Activated CD8-positive, alpha-beta T cell treated with anti-CD3 and anti-CD28 coated beads for 36 hours (primary cell): Measurements from ENCODE around the gene COL4A1. TPM values are rescaled to one million over a fixed set of nuclear protein-coding genes. Genes with fewer than 3 reads are reported as not detected.

ENCODE experiments used
- ATAC-seq: fragments of 200-7000 bp; cut with Tn5 transposase; one replicate; pipeline ENCODE4 v1.10.0; 2021; ENCODE audit warnings: mild to moderate bottlenecking, moderate library complexity
- CTCF ChIA-PET: fragments of 350-600 bp; sonication (Branson Sonifier 250); formaldehyde crosslinking; loops from one replicate; lab custom pipeline; 2021; ENCODE audit warnings: antibody characterized with exemption; lab: Charles Lee
- POLR2A ChIA-PET: fragments of 350-600 bp; sonication (Branson Sonifier 250); formaldehyde crosslinking; loops from one replicate; lab custom pipeline; 2021; ENCODE audit warnings: antibody characterized with exemption; lab: Charles Lee
- DNase-seq: peaks from one replicate; pipeline ENCODE4 v3.0.0-alpha.2; 2020
- H3K27ac Mint-ChIP-seq: one replicate; pipeline ENCODE4 v1.8.0; 2021; ENCODE audit warnings: mild to moderate bottlenecking, mixed read lengths
- H3K27me3 Mint-ChIP-seq: one replicate; pipeline ENCODE4 v1.8.0; 2021; ENCODE audit warnings: mixed read lengths
- H3K36me3 Mint-ChIP-seq: one replicate; pipeline ENCODE4 v1.8.0; 2021; ENCODE audit warnings: low read depth, mixed read lengths
- H3K4me1 Mint-ChIP-seq: one replicate; pipeline ENCODE4 v1.8.0; 2021; ENCODE audit warnings: low read depth, mixed read lengths
- H3K4me3 Mint-ChIP-seq: one replicate; pipeline ENCODE4 v1.8.0; 2021; ENCODE audit warnings: mild to moderate bottlenecking, moderate library complexity, mixed read lengths
- H3K9me3 Mint-ChIP-seq: one replicate; pipeline ENCODE4 v1.8.0; 2021; ENCODE audit warnings: mixed read lengths
- intact Hi-C: fragments of 100-400 bp; cut with micrococcal nuclease; formaldehyde crosslinking; loops from one replicate; pipeline ENCODE4 v1.10.0; 2022
- total RNA-seq, 2 experiments: library from RNA; stranded (reverse); gene quantifications; one replicate each; pipeline ENCODE4 v1.2.3, GENCODE V29; 2021
- TF ChIP-seq, protein P1 (sequence below): fragments of 200-600 bp; IDR thresholded peaks from one replicate; pipeline ENCODE4 v1.8.0; 2022; ENCODE audit warnings: antibody characterized with exemption, mild to moderate bottlenecking

The COL4A1 gene
- total RNA-seq, 2 experiments from 2014 or later, result not detected

DNA sequence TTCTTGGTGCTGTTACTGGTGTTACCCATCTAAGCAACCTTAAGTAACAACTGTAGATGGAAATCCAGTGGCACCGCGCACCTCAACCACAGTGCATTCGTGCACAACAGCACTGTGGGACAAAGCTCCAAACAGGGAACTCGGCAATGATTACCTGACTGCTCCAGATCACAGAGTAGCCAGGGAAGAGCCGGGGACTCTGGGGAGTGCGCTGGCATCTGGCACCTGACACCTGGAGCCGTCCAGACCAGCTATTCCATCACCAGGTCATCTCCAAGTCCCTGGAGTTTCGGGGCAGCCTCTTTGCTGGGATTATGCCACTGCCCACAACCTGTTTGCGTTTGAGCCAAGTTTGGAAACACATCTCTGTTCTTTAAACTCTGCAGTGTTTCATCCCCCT is 62.0 kb downstream of the COL4A1 start:
- no peak overlapping the region for H3K4me3 Mint-ChIP-seq
- TF ChIP-seq, protein P1, sequence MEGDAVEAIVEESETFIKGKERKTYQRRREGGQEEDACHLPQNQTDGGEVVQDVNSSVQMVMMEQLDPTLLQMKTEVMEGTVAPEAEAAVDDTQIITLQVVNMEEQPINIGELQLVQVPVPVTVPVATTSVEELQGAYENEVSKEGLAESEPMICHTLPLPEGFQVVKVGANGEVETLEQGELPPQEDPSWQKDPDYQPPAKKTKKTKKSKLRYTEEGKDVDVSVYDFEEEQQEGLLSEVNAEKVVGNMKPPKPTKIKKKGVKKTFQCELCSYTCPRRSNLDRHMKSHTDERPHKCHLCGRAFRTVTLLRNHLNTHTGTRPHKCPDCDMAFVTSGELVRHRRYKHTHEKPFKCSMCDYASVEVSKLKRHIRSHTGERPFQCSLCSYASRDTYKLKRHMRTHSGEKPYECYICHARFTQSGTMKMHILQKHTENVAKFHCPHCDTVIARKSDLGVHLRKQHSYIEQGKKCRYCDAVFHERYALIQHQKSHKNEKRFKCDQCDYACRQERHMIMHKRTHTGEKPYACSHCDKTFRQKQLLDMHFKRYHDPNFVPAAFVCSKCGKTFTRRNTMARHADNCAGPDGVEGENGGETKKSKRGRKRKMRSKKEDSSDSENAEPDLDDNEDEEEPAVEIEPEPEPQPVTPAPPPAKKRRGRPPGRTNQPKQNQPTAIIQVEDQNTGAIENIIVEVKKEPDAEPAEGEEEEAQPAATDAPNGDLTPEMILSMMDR, result no peak
- no peaks in the 10 kb centered on the region for H3K4me1 Mint-ChIP-seq
- ATAC-seq (no peak), DNase-seq (no peak)
- H3K27ac Mint-ChIP-seq, result no peak overlapping the region
- ChIA-PET POLR2A (no interaction called here), CTCF (interaction anchor here (0.8 kb wide), 1 partner anchor 167 kb away, joined by 3 read pairs; no protein-coding TSS in a partner anchor)
- H3K36me3 Mint-ChIP-seq, result no peaks in the 10 kb centered on the region
- H3K27me3 Mint-ChIP-seq, result peaks cover 9% of the 10 kb centered on the region
- intact Hi-C loops, result no loop called here
- H3K9me3 Mint-ChIP-seq, result no peaks in the 10 kb centered on the region

DNA sequence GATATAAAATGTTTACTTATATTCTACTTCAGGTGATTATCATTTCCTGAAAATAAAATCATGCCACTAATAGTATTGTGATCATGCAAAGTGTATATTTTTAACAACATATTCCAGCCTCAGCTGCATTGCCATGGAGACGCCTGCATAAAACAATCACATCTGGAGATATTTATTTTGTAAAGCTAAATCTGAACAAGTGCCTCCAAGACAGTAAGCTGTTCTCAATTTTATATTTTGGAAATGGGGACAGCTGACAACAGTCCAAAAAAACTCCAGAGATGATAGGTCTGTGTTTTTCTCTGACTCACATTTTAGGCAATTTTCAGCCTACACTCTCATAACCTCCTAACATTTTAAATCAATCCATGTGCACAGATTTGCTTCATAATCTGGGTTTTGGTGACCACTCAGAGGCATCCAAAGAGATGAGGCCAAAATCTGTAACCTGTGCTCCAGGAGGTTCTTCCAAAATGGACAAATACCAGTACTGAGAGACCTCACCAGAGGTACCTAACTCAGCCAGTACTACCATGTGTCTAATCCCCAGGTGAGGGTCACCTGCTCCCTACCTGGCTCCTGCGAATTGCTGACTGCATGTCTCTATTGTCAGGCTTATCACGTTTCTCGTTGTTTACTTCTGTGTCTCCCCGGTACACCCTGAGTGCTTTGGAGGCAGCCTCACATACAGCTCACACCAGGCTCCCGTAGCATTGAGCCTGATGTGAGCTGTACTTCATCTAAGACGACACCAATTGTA is 62.7 kb downstream of the COL4A1 start:
- DNase-seq (no peak), ATAC-seq (no peak)
- Mint-ChIP-seq H3K27ac (no peak overlapping the region), H3K36me3 (no peaks in the 10 kb centered on the region), H3K4me3 (no peak overlapping the region), H3K9me3 (no peaks in the 10 kb centered on the region), H3K27me3 (peaks cover 9% of the 10 kb centered on the region), H3K4me1 (no peaks in the 10 kb centered on the region)
- TF ChIP-seq, protein P1, result no peak
- POLR2A ChIA-PET, result no interaction called here
- CTCF ChIA-PET, result no interaction called here
- intact Hi-C loops, result no loop called here

DNA sequence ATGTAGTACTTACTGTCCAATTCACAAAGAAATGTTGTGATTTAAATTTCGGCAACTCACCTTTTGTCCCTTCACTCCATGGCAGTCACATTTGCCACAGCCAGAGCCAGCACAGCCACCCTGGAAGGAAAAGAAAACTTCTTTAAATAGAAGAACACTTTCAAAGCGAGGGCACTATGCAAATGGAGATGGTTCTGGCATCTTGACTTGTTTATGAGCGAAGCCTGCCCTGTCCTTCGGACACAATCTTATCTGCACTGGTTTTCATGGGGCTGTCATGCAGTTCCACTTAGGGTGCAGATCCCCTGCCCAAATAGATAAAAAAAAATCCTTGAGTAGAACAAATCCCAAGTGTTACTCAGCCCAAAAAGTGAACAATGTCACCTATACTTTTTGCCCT is 64.3 kb downstream of the COL4A1 start:
- DNase-seq (no peak), ATAC-seq (no peak)
- Mint-ChIP-seq H3K27ac (no peak overlapping the region), H3K4me1 (no peaks in the 10 kb centered on the region), H3K9me3 (no peaks in the 10 kb centered on the region), H3K4me3 (no peak overlapping the region), H3K36me3 (no peaks in the 10 kb centered on the region), H3K27me3 (peaks cover 8% of the 10 kb centered on the region)
- intact Hi-C loops, result no loop called here
- TF ChIP-seq, protein P1, result no peak
- POLR2A ChIA-PET, result interaction anchor here (0.6 kb wide), 2 partner anchors 14 to 25 kb away, joined by 3 to 4 read pairs; no protein-coding TSS in a partner anchor
- CTCF ChIA-PET, result no interaction called here

DNA sequence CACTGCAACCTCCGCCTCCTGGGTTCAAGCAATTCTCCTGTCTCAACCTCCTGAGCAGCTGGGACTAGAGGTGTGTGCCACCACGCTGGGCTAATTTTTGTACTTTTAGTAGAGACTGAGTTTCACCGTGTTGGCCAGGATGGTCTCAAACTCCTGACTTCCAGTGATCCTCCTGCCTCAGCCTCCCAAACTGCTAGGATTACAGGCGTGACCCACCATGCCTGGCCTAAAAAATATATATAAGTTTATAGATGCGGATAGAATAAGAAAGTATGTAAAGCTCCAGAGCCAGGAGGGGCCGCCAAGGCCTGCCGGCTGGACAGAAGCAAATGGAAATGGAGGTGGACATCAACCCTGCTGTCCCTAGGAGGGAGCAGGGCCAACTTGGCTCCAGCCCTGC is 66.0 kb downstream of the COL4A1 start:
- ChIA-PET POLR2A (no interaction called here), CTCF (no interaction called here)
- TF ChIP-seq, protein P1, result no peak
- Mint-ChIP-seq H3K9me3 (no peaks in the 10 kb centered on the region), H3K4me1 (no peaks in the 10 kb centered on the region), H3K27ac (no peak overlapping the region), H3K36me3 (no peaks in the 10 kb centered on the region), H3K4me3 (no peak overlapping the region), H3K27me3 (peaks cover 7% of the 10 kb centered on the region)
- intact Hi-C loops, result no loop called here
- ATAC-seq (no peak), DNase-seq (no peak)

DNA sequence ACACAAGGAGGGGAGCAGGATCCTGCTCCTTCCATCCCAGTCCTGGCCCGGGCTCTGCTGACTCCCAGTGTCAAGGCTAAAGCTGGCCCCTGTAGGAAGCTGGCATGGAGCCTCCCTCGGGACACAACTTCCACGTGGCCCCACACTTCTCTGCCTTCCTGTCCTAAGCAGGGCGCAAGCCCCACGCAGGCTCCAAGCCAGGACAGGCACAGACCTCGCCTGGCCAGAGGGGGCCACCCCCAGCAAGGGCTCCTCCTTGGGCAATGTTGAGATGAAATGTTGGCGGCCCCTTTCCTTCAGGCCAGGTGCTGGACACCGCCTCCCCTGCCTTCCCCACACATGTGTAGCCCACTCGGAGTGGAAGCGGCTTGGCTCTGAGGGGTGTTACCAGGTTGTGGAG is 66.6 kb downstream of the COL4A1 start:
- peaks cover 7% of the 10 kb centered on the region for H3K27me3 Mint-ChIP-seq
- no peaks in the 10 kb centered on the region for H3K36me3 Mint-ChIP-seq
- TF ChIP-seq, protein P1, result no peak
- H3K9me3 Mint-ChIP-seq, result no peaks in the 10 kb centered on the region
- no peak overlapping the region for H3K4me3 Mint-ChIP-seq
- H3K4me1 Mint-ChIP-seq, result no peaks in the 10 kb centered on the region
- DNase-seq, result no peak
- no peak overlapping the region for H3K27ac Mint-ChIP-seq
- no peak for ATAC-seq
- intact Hi-C loops, result no loop called here
- CTCF ChIA-PET, result no interaction called here
- POLR2A ChIA-PET, result no interaction called here
